Femur (tissue), 1 donor: ENCODE measurements around the gene TRIO.

Source experiments
- DNase-seq: peaks from one replicate; pipeline ENCODE4 v3.0.0-alpha.2; 2017

The TRIO gene

DNA sequence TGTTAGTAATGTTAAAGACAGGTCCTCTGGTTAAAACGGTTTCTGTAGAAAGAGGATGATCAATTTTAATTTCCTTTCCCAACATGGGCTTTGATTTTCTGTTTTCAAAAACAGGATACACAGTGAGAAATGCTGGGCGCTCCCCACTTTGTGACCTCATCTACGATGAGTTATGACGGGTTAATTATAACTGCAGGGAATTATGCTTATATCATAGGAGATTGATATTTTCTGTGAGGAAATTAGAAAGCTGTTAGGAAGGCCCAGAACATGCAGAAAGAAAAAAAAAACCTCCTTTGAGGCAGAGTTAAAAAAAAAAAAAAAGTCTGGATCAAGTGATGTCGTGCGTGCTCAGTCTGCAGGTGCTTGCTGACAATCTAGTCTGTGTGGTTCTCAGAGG is 261.6 kb downstream of the TRIO start:
- no peak for DNase-seq

DNA sequence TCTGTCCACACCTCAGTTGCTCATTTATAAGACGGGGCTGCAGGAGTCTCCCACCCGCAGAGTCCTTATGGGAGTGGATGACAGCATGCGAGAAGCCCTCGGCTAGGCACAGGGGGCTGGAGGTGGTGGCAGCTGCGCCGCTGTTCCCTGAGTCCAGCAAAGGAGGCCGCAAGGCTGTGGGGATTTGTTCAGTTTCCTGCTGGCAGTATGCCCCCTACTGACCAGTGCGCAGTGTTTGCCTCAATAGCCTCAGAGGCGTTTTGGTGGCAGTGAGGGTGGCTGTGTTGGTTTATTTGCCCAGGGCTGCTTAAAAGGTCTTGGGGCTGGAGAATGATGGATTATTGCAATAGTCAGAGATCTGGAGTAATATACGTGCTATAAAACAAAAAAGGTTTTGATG is 262.1 kb downstream of the TRIO start:
- DNase-seq: no peak

DNA sequence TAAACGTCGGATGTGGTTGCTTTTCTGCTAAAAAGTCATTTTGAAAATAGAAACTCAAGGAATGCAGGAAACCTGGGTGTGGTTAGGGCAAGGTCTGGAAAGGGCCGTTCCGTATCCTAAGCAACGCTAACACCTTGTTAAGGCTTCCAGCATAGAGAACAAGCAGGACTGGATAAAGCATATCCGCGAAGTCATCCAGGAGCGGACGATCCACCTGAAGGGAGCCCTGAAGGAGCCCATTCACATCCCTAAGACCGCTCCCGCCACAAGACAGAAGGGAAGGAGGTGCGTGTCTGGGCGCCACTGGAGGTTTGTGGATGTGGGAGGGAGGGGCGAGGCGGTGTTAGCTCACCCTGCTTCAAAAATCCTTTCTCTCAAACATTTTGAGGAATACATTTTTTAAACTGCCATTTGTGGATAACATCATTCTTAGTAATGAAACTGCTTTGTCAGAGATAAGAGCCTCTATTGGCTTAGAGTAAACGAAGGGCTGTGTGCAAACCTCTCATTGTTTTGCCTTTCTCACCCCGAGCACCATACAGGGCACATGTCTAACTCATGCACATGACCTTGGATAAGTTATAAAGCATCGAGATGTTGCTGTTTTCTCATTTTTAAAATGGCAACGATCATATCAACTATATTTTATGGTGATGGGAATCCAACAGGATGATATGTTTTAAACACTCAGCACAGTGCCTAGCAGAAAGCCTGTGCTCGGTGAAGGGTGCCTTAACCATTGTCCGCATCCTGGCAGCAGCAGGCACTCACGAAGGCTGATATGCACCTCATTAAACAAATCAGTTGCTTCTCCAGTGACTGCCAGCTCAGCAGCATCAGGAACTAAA is 262.8 kb downstream of the TRIO start:
- DNase-seq: no peak

DNA sequence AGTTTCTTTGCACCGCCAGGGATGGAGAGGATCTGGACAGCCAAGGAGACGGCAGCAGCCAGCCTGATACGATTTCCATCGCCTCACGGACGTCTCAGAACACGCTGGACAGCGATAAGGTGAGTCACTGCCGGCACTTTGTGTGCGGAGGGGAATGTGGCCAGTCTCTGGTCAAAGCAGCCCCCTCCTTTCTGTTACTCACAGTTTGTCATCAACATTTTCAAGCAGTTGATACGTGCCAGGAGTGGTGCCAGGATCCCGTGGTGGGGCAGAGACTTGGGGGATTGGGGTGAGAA is 263.4 kb downstream of the TRIO start:
- no peak for DNase-seq

DNA sequence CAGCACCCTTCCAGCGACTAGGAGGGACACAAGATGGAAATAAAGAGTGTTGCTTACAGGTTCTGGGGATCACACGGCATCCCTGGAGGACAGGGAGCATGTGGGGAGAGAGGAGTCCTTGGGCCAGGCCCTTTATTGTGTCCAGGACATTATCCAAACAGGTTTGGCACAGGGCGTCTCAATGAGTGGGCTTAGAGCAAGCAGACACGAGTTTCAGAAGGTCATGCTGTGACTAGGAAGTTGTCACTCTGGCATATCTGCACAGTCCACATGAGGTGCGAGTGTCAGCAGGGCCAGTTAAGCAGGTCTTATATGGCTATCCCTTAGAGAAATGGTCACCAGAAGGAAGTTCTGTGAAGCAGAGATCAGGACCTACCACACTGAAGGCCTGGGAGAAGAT is 263.9 kb downstream of the TRIO start:
- no peak for DNase-seq

DNA sequence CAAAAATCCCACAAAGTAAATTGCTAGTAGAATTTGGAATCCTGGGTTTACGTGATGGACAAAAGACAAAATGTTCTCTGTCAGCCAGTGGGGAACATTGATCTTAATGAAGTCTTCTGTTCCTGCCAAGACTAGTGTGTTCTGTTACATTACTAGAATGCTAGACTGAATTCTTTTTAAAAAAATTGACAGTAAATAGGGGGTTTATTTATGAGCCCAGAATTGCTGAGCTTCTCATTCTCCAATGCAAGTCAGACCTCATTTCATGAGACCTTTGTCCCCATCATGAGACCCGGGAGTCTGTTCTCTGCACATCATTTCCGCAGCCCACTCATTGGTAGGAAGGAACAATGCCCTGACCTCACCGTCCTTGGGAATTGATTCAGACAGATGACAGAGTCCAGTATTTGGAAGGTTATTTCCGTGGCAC is 264.6 kb downstream of the TRIO start:
- peak; percentile 32 for DNase-seq

DNA sequence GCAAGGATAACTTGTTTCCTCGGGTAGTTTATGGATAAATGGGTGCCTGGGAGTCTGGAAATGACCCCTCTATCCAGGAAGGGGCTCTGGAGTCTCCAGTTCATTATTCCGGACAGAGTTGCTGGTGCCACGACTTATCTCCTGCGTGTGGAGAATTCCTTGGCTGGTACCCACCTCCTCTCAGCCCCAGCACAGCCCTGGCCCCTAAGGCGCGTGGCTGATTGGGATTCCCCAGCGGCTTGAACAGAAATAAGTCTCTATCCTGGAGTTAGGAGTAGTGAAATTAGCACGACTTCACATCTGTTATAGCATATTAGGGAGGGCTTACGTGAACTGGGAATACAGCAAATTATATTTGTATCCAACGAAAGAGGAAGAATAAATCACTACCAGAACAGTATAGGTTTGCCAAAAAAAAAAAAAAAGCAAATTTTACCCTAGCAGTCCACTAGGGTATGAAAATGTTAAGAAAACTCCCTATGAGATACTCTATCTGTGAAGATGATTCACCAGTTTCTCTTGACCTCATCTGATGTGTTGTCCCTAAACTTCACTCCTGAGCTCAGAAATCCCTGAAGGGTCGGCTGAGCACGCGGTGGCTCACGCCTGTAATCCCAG is 265.9 kb downstream of the TRIO start:
- DNase-seq: no peak

DNA sequence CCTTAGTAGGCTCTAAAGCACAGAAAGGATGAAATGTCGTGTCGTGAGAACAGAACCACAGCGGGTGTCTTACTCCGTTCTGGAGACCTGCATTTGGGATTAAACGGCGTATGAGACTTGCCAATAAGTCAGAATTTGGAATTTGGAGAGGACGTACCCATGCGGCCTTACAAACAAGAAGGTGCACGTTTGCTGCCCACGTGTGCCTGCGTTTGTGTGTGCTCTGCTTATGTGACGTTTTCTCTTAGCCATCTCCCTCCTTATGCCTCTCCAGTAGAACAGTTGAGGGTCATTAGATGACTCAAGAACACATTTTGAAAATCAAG is 266.9 kb downstream of the TRIO start:
- no peak for DNase-seq

DNA sequence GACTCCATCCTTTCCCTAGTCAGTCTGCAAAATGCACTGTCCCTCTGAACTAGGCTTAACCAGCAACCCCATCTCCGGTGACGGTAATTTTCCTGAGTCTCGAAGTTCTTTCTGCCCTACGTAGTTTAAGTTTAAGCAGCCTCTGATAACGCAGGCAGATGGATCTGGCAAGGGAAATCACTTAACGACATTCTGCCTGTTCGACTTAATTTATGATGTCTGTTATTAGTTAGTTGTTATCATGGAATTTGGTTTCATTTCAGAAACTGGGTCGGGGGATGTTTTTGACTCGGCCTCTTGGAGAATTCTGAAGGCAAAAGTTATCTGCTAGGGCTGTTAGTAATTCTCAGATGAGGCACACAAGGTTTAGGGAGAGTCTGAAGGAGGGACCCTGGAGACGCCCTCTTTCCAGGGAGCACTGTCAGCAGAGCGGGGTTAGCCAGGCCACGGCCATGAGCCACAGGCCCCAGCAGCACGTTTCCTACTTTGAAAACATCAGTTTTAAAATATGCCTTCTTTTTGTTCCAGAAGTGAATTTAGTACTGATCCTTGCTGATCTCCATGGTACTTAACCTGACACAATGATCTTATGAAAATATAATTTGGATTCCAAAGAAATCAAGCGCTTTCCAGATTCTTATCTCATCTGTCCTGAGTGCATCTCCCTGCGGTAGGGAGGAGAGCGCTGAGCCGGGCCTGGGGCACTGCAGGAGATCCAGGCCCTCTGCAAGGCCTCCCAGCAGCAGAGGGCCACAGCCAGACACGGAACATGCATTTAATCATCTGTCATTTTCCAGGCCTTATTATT is 267.5 kb downstream of the TRIO start:
- DNase-seq: peak; percentile 83

DNA sequence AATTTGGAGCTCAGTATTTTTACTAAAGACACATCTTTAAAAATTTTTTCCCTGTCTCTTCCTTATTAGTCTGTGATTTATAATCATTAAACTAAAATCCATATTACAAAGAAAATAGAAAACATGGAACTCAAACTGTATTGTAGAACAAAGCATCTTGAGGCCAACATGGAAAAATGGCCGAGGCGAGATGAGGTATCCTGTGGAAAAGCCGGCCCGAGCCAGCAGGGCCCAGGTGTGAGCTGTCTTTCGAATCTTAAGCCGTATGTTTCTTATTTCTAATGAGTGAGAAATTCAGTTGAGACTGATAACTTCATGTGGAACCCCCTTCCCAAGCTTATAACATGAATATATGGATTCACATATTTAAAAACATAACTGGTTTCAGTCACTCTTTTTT is 268.1 kb downstream of the TRIO start:
- DNase-seq: peak; percentile 58

DNA sequence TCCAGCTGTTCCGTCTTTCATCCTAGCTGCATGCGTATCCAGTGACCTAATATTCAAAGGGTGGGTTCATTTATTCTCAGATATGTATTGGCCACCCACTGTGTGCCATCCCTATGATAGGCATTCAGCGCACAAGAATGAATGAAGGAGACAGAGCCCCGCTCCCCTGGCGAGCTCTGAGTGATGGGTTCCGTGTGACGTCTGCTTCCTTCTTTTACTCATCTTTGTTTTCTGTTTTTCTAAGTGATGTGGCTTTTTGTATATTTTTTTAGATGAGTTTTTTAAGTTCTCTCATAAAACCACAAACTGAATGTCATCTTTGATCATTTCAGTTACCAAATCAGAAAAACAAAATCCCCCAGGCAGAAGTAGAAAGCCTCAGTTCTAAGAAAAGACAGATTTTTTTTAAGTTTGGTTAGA is 270.2 kb downstream of the TRIO start:
- no peak for DNase-seq

DNA sequence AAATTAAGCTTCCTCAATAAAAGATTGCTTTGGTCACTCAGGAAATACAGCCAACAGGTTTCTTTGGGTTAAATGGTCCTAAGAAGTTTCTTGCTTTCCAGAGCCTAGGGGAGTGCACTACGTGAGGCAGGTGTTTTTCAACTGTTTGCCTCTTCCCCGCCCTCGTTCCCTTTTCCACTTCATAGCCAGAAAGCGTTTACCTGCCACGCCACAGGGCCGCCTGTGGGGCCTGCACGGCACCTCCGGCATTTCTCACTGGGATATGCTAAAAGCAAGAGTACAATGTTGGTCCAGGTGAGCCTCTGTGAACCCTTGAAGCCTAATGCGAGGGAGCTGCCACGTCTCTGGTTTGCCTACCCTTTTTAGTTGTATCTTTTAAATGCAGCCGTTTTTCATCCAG is 270.9 kb downstream of the TRIO start:
- no peak for DNase-seq

DNA sequence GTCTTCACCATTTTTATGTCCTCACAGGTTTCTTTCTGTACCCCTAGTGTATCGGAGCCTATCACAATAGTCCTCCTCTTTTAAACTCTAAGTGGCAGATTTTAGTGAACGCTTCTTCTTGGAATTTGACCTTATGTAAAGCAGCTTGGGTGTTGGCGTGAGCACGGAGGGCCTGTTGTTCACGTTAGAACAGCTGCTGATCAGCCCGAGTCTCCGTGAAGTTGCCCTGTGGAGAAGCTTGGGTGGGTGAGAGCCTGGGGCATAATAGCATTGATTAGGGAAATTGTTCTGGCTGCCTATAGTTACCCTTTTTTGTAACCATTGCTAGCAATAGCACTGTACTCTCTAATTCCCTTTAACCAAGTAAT is 271.5 kb downstream of the TRIO start:
- DNase-seq: no peak

DNA sequence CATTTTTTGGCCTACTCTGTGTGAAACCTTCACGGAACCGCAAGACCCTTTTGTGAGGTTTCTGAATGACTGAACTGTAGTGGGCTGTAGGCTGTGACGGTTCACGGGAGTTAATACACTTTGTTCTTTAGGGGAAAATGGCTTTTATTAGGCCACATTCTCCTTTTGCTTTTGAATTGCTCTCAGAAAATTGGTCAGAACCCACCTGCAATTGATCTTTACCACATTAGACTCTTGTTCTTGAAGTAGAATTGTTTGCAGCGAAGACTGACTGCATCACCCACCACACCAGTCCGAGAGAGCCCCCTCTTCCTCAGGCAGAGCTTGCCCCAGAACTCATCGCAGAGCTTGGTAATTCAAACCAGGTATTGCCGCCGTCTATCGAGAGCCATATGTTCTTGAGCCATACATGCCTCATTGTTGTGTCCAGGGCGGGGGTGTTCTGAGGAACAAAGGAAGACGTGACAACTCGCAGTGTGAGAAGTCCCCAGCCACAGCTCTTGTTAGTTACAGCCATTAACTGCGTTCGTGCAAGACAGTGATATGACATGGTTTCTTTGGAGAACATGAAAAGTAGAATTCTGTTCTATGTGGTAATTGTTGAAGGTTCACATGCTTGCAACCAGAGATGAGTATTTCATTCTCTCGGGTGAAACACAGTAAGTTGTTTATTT is 272.0 kb downstream of the TRIO start:
- no peak for DNase-seq

DNA sequence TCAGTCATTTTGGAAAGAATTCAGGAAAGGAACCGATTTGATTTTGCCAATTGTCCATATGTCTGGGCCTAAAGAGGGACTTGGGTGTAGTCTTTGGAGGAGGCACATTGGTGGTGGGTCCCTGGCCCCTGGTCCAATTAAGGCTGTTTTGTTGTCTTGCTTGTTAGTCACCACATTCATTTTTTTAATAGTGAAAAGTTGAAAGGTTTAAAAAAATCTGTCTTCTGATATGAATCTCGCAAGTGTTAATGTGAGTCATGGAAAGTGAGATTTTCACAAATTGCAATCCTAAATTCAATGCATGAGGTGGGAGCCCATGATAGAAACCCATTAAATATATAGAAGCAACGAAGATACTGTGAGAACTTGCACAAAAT is 272.5 kb downstream of the TRIO start:
- DNase-seq: no peak

DNA sequence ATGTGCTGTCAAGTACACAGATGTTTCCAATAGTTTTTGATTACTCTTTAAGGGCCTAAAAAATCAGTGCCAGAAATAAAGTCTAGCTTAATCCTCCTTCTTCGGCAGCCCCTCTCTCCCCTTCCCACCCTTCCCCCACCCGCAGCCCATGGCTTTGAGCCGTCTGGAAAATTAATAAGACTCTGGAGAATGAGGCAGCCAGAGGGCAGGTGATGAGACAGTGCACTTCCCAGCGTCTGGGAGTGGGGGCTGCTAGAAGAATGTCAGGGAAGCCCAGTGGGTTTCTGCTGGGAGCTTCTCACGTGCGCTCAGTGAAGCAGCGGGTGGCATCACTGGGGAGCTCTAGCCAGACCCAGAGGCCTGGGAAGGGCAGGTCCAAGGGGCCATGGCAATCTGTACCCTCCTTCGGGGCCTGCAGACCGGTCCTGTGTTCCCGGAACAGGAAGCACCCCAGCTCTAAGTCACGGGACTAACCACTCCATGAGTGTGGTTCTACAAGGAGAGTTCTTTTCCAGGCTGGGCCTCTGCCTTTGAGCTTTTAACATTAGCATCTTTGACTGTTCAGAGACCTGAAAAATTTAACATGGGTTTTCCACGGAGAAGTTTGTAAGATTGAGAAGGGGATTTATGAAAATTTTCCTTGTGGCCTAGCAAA is 273.6 kb downstream of the TRIO start:
- peak; percentile 71 for DNase-seq

DNA sequence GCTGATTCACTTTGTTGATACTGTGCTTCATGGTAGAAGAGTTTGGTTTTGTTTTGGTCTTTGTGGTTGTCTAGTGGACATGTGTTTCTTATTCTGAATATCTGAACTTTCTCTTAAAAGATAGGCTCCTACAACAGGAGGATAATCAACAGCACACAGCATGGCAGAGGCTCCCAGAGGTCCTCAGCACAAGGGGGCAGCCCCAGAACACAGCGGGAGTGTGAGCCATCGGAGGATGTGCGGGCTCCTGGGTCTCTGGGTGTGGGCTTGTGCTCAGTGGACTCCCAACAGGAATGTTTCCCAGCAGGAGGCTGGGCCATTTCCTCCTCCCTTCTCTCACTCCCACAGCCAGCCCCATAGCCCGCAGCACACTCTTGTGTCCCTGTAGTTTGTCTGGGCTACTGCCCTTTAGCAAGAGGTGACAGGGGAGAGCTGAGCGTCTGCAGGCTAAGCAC is 274.2 kb downstream of the TRIO start:
- no peak for DNase-seq

DNA sequence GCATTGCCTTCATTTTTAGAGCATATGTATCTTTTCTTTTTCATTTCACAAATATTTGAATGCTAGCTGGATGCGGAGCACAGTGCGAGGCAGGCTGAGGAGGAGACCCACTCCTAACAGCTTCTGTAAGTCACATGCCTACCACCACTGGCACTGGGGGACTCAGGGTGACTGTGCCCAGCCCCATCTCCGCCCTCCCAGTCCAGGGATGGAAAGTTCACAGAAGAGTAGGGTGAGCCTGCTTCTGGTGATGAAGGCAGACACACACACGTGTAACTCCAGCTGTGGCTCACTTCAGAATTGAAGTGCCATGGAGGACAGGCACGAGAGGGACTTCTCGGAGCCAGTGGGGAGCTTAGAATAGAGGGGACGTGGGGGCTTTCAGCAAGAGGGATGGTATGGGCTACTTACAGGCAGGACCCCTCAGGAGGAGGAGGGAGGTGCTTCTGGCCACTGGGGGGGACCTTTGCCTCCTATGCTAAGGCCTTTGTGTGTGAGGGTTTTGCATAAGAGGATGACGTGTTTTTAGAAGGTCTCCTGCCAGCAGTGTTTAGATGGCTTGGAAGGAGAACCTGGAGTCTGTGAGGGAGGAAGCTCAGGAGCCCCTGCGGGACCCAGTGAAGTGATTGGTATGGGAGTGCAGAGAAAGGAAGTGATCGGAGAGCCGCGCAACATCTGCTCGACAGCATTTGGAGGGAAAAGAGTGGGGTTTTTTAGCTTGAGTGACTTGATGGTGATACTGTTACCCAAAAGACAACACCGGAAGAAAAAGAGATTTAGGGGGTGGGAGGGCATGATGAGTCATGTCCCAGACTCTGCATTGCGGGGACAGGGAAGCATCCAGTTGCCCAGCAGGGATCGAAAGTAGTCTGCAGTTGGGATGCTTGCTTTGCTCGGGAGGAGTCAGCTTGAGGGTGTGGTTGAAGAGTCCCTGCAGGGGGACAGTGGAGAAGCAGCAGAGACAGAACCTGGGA is 274.9 kb downstream of the TRIO start:
- DNase-seq: no peak

DNA sequence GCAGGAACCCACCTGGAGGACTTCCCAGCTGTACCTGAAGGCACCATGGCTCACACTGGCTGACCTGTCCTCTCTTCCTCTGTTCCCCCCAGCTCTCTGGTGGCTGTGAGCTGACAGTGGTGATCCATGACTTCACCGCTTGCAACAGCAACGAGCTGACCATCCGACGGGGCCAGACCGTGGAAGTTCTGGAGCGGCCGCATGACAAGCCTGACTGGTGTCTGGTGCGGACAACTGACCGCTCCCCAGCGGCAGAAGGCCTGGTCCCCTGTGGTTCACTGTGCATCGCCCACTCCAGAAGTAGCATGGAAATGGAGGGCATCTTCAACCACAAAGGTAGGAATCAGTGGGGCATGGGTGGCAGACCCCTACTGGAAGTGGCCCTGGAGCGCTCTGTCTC is 276.5 kb downstream of the TRIO start:
- no peak for DNase-seq

DNA sequence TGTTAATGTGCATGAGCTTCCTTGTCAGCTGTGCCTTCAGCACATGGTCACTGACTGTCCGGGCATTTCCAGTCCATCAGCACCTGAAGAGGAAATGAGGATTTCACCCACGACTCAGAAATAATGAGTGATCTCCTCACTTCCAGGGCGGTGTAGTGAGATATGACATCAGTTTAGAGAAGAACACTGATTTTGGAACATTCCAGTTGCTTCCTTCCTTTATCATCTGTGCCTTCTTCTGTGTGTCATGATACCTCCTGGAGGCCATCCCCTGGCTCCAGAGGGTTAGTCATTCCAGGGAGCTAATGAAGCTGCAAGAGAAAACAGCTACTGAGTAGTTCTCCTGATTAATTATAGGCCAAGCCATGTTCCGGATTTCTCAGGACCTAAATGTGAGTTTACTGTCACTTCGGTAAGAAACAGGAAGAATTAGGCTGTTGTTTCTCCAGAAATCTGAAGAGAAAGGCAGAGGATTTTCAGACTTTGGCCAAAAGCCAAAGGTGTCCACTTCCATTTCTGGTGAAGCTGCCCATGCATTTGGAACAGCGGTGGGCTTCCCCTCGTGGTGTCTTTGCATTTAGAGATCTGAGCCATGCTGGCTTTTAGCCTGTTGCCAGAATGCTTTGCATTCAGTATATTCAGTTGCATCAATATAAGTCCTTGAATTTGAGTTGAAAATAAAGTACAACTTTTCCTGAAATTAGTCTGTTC is 277.1 kb downstream of the TRIO start:
- no peak for DNase-seq

DNA sequence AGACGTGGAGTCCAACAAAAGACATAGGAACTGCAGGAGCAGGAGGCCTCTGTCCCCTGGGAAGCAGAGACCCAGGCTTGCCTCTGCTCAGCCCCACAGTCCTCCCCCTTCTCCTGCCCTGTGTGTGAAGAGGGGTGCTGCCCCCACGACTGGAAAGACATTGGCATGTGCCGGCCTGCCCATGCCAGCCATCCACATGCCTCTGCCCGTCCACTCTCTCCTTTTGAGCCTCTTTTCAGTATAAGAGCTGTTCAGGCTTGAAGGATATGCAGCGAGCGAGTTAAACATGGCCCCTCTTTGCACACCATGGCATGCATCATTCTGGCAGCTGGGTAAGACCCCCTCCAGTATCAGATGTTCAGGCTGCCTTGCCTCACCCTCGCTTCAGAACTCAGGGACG is 278.7 kb downstream of the TRIO start:
- no peak for DNase-seq
